GM12865 (cell line): Measurements from ENCODE around the gene ARL4A.
"Not testable (repeated sequence)": the region's sequence is repeated elsewhere in the genome, so short reads cannot be mapped to it uniquely, and the experiment has no call there.

Experiments used
- DNase-seq: peaks from one replicate; pipeline ENCODE4 v3.0.0; 2010; ENCODE audit warnings: low read depth
- H3K4me3 ChIP-seq: 2 replicates; pipeline ENCODE4 v1.5.1; 2011; ENCODE audit warnings: mild to moderate bottlenecking, low read depth, low read length, control low read depth
- CTCF ChIP-seq: IDR thresholded peaks from 2 replicates; pipeline ENCODE4 v1.5.1; 2011; ENCODE audit warnings: low read length, control low read depth, low read depth, inconsistent platforms; ENCODE audit not compliant: insufficient read depth; ENCODE audit errors: missing control alignments

ARL4A gene

GRCh38 chr7:12650080-12650479, 37.4 kb upstream of the ARL4A start:
- no peak overlapping the region for H3K4me3 ChIP-seq
- no peak for TF ChIP-seq CTCF
- no peak for DNase-seq

DNA sequence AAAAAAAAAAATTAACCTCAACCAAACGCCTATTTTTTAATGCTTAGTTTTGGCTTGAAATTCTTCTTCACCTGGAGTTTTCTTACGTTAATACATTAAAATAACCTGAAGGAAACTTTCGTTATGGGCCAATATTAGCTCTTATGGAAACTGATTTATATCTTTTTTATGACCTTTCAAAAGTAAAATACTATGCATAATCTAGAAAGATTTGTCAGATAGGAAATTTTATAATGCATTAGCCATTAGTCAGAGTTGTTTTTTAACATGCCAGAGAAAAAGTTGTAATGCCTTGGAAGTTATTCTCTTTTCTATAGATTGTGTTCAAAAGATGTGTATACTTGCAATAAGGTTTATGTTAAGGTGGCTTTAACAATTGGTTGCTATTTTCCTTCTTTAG, 34.3 kb upstream of the ARL4A start:
- H3K4me3 ChIP-seq, result no peak overlapping the region
- TF ChIP-seq CTCF, result no peak
- no peak for DNase-seq

GRCh38 chr7:12653518-12653917, 33.9 kb upstream of the ARL4A start:
- no peak for DNase-seq
- TF ChIP-seq CTCF, result no peak
- no peak overlapping the region for H3K4me3 ChIP-seq

DNA sequence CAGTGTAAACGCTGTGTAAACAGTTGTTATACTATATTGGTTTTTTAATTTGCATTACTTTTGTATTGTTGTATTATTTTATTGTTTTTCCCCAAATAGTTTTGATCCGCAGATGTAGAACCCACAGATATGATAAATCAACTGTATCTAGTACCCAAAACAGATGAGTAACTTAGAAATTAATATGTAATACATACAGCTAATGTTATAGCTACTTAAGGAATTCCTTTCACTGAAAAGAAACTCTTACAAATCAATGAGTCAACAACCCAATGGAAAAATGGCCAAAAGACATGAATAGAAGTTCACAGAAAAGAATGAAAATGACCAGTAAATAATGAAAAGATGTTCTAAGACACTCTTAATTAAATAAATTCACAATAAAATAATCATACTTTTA, 32.3 kb upstream of the ARL4A start:
- DNase-seq, result no peak
- H3K4me3 ChIP-seq, result no peak overlapping the region
- no peak for TF ChIP-seq CTCF

DNA sequence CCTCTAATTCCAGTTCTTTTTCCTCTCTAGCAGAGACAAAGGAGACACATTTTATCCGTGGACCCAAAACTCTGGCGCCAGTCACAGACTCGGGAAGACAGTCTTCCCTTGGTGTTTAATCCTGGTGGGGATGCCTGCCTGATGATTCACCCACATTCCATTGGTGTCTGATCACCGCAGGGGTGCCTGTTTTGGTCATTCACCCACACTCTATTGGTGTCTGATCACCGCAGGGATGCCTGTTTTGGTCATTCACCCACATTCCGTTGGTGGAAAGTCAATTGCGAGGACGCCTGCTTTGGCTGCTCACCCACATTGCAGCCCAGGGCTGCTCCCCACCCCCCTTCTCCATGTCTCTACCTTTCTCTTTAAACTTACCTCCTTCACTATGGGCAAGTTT, 27.0 kb upstream of the ARL4A start:
- H3K4me3 ChIP-seq, DNase-seq: not testable (repeated sequence)

DNA sequence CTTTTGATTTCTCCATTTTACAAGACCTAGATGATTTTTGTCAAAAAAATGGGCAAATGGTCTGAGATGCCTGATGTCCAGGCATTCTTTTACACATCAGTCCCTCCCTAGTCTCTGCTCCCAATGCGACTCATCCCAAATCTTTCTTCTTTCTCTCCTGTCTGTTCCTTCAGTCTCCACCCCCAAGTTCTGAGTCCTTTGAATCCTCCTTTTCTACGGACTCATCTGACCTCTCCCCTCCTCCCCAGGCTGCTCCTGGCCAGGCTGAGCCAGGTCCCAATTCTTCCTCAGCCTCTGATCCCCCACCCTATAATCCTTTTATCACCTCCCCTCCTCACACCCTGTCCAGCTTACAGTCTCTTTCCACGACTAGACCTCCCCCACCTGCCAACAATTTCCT, 26.4 kb upstream of the ARL4A start:
- H3K4me3 ChIP-seq, DNase-seq: not testable (repeated sequence)

DNA sequence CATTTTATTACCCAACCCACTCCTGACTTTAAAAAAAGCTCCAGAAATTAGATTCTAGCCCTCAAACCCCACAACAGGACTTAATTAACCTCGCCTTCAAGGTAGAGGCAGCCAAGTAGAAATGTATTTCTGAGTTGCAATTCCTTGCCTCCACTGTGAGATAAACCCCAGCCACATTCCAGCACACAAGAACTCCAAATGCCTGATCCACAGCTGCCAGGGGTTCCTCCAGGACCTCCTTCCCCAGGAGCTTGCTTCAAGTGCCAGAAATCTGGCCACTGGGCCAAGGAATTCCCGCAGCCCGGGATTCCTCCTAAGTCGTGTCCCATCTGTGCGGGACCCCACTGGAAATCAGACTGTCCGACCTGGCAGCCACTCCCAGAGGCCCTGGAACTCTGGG, 25.9 kb upstream of the ARL4A start:
- DNase-seq, result no peak
- no peak for TF ChIP-seq CTCF
- H3K4me3 ChIP-seq, result no peak overlapping the region

GRCh38 chr7:12670000-12670729, 17.3 kb upstream of the ARL4A start:
- TF ChIP-seq CTCF, result no peak
- no peak for DNase-seq
- H3K4me3 ChIP-seq, result no peak overlapping the region
